ENCODE results near the gene HHATL.

HHATL gene

DNA sequence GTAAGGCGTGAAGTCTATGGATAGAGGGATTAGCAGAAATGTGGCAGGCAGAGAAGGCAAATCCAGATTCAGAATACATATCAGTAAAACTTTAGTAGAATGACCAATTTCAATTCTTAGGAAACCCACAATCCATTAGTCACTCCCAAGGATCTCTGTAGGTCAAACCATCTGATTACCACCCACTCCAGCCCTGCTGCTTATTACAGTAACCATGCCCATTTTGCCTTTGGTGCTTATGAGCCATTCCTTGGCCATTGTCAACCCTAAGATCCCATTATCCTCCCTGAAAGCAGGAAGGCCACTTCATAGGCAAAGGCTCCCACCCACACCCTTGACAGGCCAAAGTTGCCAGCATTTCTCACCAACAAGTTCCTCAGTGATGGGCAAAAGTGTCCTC is 22.3 kb downstream of the HHATL start:
- no peak for DNase-seq (ENCODE audit: low spot score)
- TF ChIP-seq, protein P1, sequence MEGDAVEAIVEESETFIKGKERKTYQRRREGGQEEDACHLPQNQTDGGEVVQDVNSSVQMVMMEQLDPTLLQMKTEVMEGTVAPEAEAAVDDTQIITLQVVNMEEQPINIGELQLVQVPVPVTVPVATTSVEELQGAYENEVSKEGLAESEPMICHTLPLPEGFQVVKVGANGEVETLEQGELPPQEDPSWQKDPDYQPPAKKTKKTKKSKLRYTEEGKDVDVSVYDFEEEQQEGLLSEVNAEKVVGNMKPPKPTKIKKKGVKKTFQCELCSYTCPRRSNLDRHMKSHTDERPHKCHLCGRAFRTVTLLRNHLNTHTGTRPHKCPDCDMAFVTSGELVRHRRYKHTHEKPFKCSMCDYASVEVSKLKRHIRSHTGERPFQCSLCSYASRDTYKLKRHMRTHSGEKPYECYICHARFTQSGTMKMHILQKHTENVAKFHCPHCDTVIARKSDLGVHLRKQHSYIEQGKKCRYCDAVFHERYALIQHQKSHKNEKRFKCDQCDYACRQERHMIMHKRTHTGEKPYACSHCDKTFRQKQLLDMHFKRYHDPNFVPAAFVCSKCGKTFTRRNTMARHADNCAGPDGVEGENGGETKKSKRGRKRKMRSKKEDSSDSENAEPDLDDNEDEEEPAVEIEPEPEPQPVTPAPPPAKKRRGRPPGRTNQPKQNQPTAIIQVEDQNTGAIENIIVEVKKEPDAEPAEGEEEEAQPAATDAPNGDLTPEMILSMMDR (IDR thresholded peaks at IDR 0.05; ENCODE audit: extremely low read depth, missing control alignments), result no peak

DNA sequence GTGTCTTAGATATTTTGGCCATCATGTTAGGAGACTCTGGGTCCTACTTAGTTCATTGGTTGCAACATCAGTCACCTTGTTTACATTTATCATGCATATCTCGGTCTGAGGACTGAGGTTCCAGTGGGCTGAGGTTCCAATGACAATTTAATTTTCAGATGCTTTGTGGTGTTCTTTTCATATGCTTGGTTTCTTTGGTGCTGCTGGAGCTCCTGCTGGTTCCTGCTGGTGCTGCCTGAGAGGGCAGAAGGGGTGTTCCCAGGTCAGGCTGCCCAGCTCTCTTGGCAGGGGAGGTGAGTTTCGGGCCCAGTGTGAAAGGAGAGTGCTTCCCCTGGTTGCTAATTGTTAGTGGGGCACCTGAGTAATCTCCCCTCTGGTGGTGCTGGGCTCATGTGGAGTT is 24.2 kb downstream of the HHATL start:
- no peak for DNase-seq (ENCODE audit: low spot score)
- TF ChIP-seq, protein P1 (IDR thresholded peaks at IDR 0.05; ENCODE audit: extremely low read depth, missing control alignments), result no peak

DNA sequence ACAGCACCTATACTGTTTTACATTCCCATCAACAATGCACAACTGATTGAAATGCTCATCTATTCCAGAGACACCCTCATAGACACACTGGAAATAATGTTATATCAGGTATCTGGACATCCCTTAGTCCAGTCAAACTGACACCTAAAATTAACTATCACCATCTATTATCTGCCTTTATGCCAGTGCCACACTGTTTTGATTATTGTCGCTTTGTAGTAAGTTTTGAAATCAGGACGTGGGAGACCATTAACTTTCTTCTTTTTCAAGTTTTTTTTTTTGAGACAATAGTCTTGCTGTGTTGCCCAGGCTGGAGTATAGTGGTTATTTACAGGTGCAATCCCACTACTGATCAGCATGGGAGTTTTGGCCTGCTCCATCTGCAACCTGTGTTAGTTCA is 26.7 kb downstream of the HHATL start:
- TF ChIP-seq, protein P1 (IDR thresholded peaks at IDR 0.05; ENCODE audit: extremely low read depth, missing control alignments), result no peak
- no peak for DNase-seq (ENCODE audit: low spot score)

DNA sequence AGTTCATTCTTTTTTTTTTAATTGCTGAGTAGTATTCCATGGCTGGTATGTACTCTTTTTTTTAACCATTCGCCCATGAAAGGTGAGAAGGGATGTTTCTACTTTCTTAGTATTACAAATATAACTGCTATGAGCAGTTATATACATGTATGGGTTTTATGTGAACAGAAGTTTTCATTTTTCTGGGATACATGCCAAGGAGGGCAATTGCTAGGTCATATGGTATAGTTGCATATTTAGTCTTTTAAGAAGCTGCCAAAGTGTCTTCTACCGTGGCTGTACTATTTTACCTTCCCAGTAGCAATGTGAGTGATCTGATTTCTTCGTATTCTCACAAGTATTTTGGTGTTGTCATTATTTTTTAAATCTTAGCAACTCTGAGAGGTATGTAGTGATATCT is 28.5 kb downstream of the HHATL start:
- no peak for DNase-seq (ENCODE audit: low spot score)

DNA sequence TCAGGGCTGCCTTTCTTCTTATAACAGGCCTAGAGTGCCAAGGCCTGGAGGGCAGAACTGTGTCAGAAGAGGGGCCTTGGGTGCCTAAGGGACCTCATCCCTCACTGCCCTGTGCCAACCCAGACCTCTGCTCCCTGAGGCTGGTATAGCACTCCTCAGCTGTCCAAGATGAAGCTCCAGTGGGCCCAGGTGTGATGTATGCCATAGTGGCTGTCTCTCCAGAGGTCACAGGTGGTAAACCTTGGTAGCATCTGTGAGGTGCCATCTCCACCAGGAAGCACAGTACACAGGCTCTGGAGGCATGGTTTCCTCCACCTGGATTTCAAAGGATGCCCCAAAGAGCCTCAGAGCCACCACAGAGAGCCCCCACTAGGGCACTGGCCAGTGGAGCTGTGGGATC is 29.5 kb downstream of the HHATL start:
- TF ChIP-seq, protein P1 (IDR thresholded peaks at IDR 0.05; ENCODE audit: extremely low read depth, missing control alignments), result no peak
- no peak for DNase-seq (ENCODE audit: low spot score)

More for the DNA sequence above, 28.5 kb downstream of the HHATL start:
- TF ChIP-seq, protein P1 (IDR thresholded peaks at IDR 0.05; ENCODE audit: extremely low read depth, missing control alignments), result no peak

DNA sequence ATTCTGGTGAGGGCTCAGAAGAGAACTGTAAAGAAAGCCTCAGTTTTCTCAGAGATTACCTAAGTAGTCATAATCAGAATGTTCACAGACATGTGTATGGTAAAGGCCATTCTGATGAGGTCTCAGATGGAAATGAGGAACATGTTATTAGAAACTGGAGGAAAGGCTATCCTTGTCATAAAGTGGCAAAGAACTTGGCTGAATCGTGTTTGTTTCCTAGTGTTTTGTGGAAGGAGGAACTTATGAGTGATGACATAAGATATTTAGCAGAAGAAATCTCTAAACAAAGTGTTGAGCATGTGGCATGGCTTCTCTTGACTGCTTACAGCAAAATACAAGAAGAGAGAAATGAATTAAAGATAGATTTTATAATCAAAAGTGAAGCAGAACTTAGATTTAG is 30.1 kb downstream of the HHATL start:
- TF ChIP-seq, protein P1 (IDR thresholded peaks at IDR 0.05; ENCODE audit: extremely low read depth, missing control alignments), result no peak
- no peak for DNase-seq (ENCODE audit: low spot score)

DNA sequence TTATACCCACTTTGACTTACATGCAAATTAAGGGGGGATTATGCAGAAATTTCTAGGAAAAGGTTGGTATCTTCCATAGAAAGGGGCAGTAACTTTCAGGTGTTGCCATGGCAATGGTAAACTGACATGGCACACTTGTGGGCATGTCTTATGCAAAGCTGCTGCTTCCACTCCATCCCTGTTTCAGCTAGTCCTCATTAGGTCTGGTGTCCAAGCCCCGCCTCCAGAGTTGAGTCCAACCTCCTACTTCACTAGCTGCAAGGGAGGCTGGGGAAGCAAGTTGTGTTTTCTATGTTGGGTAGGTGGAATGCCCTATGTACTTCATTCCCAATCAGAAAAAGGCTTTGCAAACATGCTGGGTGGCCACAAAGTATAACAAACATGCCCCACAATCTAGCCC is 31.9 kb downstream of the HHATL start:
- DNase-seq (ENCODE audit: low spot score), result no peak
- TF ChIP-seq, protein P1 (IDR thresholded peaks at IDR 0.05; ENCODE audit: extremely low read depth, missing control alignments), result no peak

Measured in GM20000 (cell line).